Measurements from ENCODE around the gene PRKCA. TPM values are rescaled to one million over a fixed set of nuclear protein-coding genes. Genes with fewer than 3 reads are reported as not detected.
"Not testable (repeated sequence)": the region's sequence is repeated elsewhere in the genome, so short reads cannot be mapped to it uniquely, and the experiment has no call there.

PRKCA gene
- total and polyA plus RNA-seq, 5 experiments from 2014 or later: 1.3 to 97.3 (median 5.8) TPM

- no peak overlapping the region for H3K4me3 Mint-ChIP-seq
- no peak for ATAC-seq
- no peaks in the 10 kb centered on the region for H3K9me3 Mint-ChIP-seq
- no peak for DNase-seq
- H3K36me3 Mint-ChIP-seq: no peaks in the 10 kb centered on the region
- no peak overlapping the region for H3K27ac Mint-ChIP-seq
- no peaks in the 10 kb centered on the region for H3K27me3 Mint-ChIP-seq
- H3K4me1 Mint-ChIP-seq: peaks cover 10 to 26% (median 16%) of the 10 kb centered on the region in 4 donors
- POLR2A ChIA-PET: no interaction called here
These were observed 10.1 kb upstream of the PRKCA start for GRCh38 chr17:66292353-66292752.

DNA sequence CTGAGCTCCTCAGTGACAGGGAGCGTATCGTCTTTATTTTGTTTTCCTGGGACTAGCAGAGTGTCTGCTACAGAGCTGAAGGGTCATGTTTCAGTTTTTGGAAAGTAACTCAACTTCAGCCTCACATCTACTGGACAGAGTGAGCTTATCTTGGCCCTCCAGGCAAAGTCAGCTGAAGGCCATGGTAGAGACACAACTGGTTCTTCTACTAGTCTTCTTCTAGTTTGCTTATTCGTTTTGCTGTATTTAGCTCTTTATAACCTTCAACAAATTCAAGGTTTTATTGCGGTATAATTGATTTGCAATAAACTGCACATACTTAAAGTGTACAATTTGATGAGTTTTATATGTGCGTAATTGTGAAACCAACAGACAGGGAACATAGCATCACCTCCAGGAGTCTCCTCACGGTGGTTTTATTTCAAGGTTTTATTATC lies 6.1 kb upstream of the PRKCA start:
- Mint-ChIP-seq H3K9me3 (no peaks in the 10 kb centered on the region), H3K4me3 (no peak overlapping the region), H3K27me3 (peaks cover 0 to 1% (median 0%) of the 10 kb centered on the region in 5 donors), H3K36me3 (no peaks in the 10 kb centered on the region), H3K27ac (peak overlapping the region in 1 of 10 donors; percentile 72), H3K4me1 (peaks cover 13 to 41% (median 22%) of the 10 kb centered on the region in 4 donors)
- ATAC-seq (no peak), DNase-seq (no peak)
- POLR2A ChIA-PET: interaction anchor here (0.6 to 1.0 kb wide), 2 partner anchors 9 to 110 kb away, joined by 3 read pairs; no protein-coding TSS in a partner anchor

DNA sequence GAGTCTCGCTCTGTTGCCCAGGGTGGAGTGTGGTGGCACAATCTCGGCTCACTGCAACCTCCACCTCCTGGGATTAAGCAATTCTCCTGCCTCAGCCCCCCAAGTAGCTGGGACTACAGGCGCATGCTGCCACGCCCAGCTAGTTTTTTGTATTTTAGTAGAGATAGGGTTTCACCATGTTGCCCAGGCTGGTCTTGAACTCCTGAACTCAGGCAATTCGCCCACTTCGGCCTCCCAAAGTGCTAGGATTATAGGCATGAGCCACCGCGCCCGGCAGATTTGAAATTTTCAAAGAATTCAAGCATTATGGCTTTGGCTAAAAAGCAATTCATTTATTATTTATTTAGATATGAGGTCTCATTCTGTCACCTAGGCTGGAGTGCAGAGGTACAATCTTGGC lies 5.0 kb upstream of the PRKCA start:
- POLR2A ChIA-PET: interaction anchor here (0.7 kb wide), 1 partner anchor 19 kb away, joined by 3 read pairs; no protein-coding TSS in a partner anchor
- H3K4me1 Mint-ChIP-seq: peaks cover 18 to 46% (median 27%) of the 10 kb centered on the region in 4 donors
- H3K27me3 Mint-ChIP-seq, H3K9me3 Mint-ChIP-seq, H3K4me3 Mint-ChIP-seq, H3K36me3 Mint-ChIP-seq, H3K27ac Mint-ChIP-seq, DNase-seq, ATAC-seq: not testable (repeated sequence)

DNA sequence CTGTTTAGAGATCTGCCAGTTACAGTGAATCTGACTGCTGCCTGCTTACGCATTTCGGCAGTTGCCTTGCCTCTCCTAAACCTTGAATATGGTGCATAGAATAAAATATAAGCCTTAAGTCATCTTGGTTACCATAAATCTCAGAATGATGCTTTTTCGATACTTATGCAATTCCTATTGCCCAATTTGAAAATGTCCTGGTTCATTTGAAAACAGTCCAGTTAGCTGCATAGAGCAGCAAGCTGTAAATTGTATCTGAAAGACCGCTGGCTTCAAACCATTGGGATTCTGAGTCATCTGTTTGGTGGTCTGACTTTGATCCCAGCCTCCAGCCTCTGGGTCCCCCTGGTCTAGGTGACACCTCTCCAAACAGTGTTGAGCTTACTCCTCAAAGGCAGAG lies 2.7 kb upstream of the PRKCA start:
- Mint-ChIP-seq H3K9me3 (peaks cover 0 to 5% (median 0%) of the 10 kb centered on the region in 9 donors), H3K4me3 (peak overlapping the region in 1 of 10 donors; percentile 96), H3K27me3 (peaks cover 0 to 1% (median 0%) of the 10 kb centered on the region in 5 donors), H3K4me1 (peaks cover 25 to 53% (median 33%) of the 10 kb centered on the region in 4 donors), H3K36me3 (peaks cover 0 to 4% (median 0%) of the 10 kb centered on the region in 3 donors), H3K27ac (peak overlapping the region in 1 of 10 donors; percentile 4)
- no peak for ATAC-seq
- POLR2A ChIA-PET: interaction anchor here (0.9 to 5.4 kb wide), 3 partner anchors 13 to 105 kb away, joined by 3 to 46 read pairs (median 8); no protein-coding TSS in a partner anchor
- no peak for DNase-seq

- Mint-ChIP-seq H3K4me1 (peaks cover 27 to 64% (median 45%) of the 10 kb centered on the region in 4 donors), H3K36me3 (peaks cover 0 to 5% (median 0%) of the 10 kb centered on the region in 3 donors), H3K4me3 (peak overlapping the region; percentile 85 to 99 (median 88)), H3K9me3 (peaks cover 0 to 5% (median 0%) of the 10 kb centered on the region in 9 donors), H3K27me3 (peaks cover 0 to 1% (median 0%) of the 10 kb centered on the region in 5 donors), H3K27ac (peak overlapping the region in 7 of 10 donors; percentile 64 to 96 (median 92))
- DNase-seq (no peak), ATAC-seq (no peak)
- POLR2A ChIA-PET: interaction anchor here (0.6 to 5.4 kb wide), 7 partner anchors 9 to 132 kb away, joined by 3 to 46 read pairs (median 4); no protein-coding TSS in a partner anchor
These were observed 1.5 kb upstream of the PRKCA start for GRCh38 chr17:66300956-66301355.

DNA sequence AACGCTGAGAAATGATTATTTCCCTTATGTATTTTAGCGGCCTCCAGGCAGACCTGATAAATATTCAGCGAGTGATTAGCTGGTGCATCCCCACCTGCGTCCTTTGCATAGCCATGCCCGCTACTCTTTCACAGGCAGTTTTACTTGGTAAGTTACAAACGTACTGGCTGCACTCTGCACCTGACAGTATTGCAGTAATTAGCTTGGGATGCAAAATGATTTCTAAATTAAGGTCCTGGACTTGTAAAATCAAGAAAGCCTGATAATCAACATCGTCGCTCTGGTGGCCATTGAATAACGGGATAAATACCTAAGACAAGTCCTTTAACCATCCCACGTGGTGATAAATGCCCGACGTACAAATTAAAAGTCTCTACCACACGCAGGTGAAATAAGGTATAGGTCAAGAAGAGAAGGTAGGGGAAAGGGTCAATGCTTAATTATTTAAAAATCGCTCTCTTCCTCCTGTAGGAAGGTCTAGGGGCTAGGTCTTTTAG lies 998 bp upstream of the PRKCA start:
- DNase-seq: no peak
- POLR2A ChIA-PET: interaction anchor here (0.6 to 5.4 kb wide), 9 partner anchors 9 to 131 kb away, joined by 3 to 46 read pairs (median 4); no protein-coding TSS in a partner anchor
- H3K4me3 Mint-ChIP-seq: peak overlapping the region; percentile 85 to 99 (median 88)
- ATAC-seq: no peak
- peaks cover 0 to 5% (median 0%) of the 10 kb centered on the region in 9 donors for H3K9me3 Mint-ChIP-seq
- H3K4me1 Mint-ChIP-seq: peaks cover 29 to 65% (median 48%) of the 10 kb centered on the region in 4 donors
- H3K36me3 Mint-ChIP-seq: peaks cover 0 to 7% (median 2%) of the 10 kb centered on the region in 3 donors
- H3K27ac Mint-ChIP-seq: peak overlapping the region; percentile 72 to 96 (median 92)
- peaks cover 0 to 1% (median 0%) of the 10 kb centered on the region in 5 donors for H3K27me3 Mint-ChIP-seq

GRCh38 chr17:66302761-66303626 lies 581 bp downstream of the PRKCA start:
- Mint-ChIP-seq H3K36me3 (peaks cover 3 to 20% (median 18%) of the 10 kb centered on the region in 3 donors), H3K4me1 (peaks cover 38 to 79% (median 62%) of the 10 kb centered on the region in 4 donors), H3K27ac (peak overlapping the region; percentile 75 to 98 (median 93)), H3K27me3 (peaks cover 0 to 1% (median 0%) of the 10 kb centered on the region in 5 donors), H3K9me3 (peaks cover 0 to 5% (median 0%) of the 10 kb centered on the region in 9 donors), H3K4me3 (peak overlapping the region; percentile 88 to 100 (median 96))
- POLR2A ChIA-PET: interaction anchor here (0.5 to 5.4 kb wide), 8 partner anchors 9 to 89 kb away, joined by 3 to 46 read pairs (median 4); no protein-coding TSS in a partner anchor
- ATAC-seq: peak; percentile 51 to 54
- peak; percentile 22 to 77 (median 61) for DNase-seq

- peaks cover 0 to 1% (median 0%) of the 10 kb centered on the region in 5 donors for H3K27me3 Mint-ChIP-seq
- peaks cover 3 to 36% (median 28%) of the 10 kb centered on the region in 3 donors for H3K36me3 Mint-ChIP-seq
- H3K4me1 Mint-ChIP-seq: peaks cover 45 to 84% (median 74%) of the 10 kb centered on the region in 4 donors
- POLR2A ChIA-PET: interaction anchor here (0.7 to 5.4 kb wide), 7 partner anchors 9 to 122 kb away, joined by 3 to 46 read pairs (median 5); no protein-coding TSS in a partner anchor
- peak overlapping the region; percentile 88 to 100 (median 96) for H3K4me3 Mint-ChIP-seq
- DNase-seq (no peak), ATAC-seq (peak; percentile 13 to 16)
- H3K9me3 Mint-ChIP-seq: peaks cover 0 to 5% (median 0%) of the 10 kb centered on the region in 9 donors
- H3K27ac Mint-ChIP-seq: peak overlapping the region; percentile 75 to 98 (median 91)
These were observed 2.1 kb downstream of the PRKCA start for GRCh38 chr17:66304304-66305174.

- POLR2A ChIA-PET: interaction anchor here (1.1 to 1.8 kb wide), 3 partner anchors 10 to 93 kb away, joined by 3 to 8 read pairs (median 4); no protein-coding TSS in a partner anchor
- H3K4me3 Mint-ChIP-seq: peak overlapping the region; percentile 20 to 97 (median 80)
These were observed 4.0 kb downstream of the PRKCA start for GRCh38 chr17:66306446-66306845.

GRCh38 chr17:66307257-66307656 lies 4.8 kb downstream of the PRKCA start:
- peak overlapping the region in 7 of 10 donors; percentile 3 to 97 (median 51) for H3K4me3 Mint-ChIP-seq
- H3K36me3 Mint-ChIP-seq: peaks cover 3 to 45% (median 34%) of the 10 kb centered on the region in 3 donors
- no peak for DNase-seq
- peak overlapping the region; percentile 9 to 95 (median 64) for H3K27ac Mint-ChIP-seq
- peaks cover 0 to 3% (median 0%) of the 10 kb centered on the region in 9 donors for H3K9me3 Mint-ChIP-seq
- ATAC-seq: no peak
- peaks cover 42 to 84% (median 80%) of the 10 kb centered on the region in 4 donors for H3K4me1 Mint-ChIP-seq
- H3K27me3 Mint-ChIP-seq: no peaks in the 10 kb centered on the region
- POLR2A ChIA-PET: interaction anchor here (1.3 to 1.8 kb wide), 2 partner anchors 9 to 24 kb away, joined by 4 to 8 read pairs; no protein-coding TSS in a partner anchor

More at GRCh38 chr17:66306446-66306845, 4.0 kb downstream of the PRKCA start:
- peaks cover 3 to 47% (median 32%) of the 10 kb centered on the region in 3 donors for H3K36me3 Mint-ChIP-seq
- no peaks in the 10 kb centered on the region for H3K27me3 Mint-ChIP-seq
- DNase-seq: no peak
- H3K4me1 Mint-ChIP-seq: peaks cover 43 to 83% (median 76%) of the 10 kb centered on the region in 4 donors
- H3K27ac Mint-ChIP-seq: peak overlapping the region; percentile 67 to 95 (median 86)
- H3K9me3 Mint-ChIP-seq: peaks cover 0 to 5% (median 0%) of the 10 kb centered on the region in 9 donors
- no peak for ATAC-seq

- peak overlapping the region in 4 of 10 donors; percentile 44 to 60 (median 53) for H3K4me3 Mint-ChIP-seq
- ATAC-seq: no peak
These were observed 6.4 kb downstream of the PRKCA start for GRCh38 chr17:66308856-66309255.

More at GRCh38 chr17:66308856-66309255, 6.4 kb downstream of the PRKCA start:
- Mint-ChIP-seq H3K4me1 (peaks cover 50 to 94% (median 93%) of the 10 kb centered on the region in 4 donors), H3K36me3 (peaks cover 3 to 45% (median 34%) of the 10 kb centered on the region in 3 donors), H3K27me3 (no peaks in the 10 kb centered on the region), H3K27ac (peak overlapping the region in 8 of 10 donors; percentile 1 to 95 (median 62)), H3K9me3 (peaks cover 0 to 3% (median 0%) of the 10 kb centered on the region in 9 donors)
- POLR2A ChIA-PET: interaction anchor here (0.8 kb wide), 2 partner anchors 19 to 22 kb away, joined by 3 read pairs; no protein-coding TSS in a partner anchor
- no peak for DNase-seq
